Central memory CD8-positive, alpha-beta T cell (primary cell): ENCODE measurements around the gene RPL35.
"Not testable (repeated sequence)": the region's sequence is repeated elsewhere in the genome, so short reads cannot be mapped to it uniquely, and the experiment has no call there.

Experiments
- ATAC-seq: fragments of 150-1000 bp; cut with Tn5 transposase; replicated peaks from 2 replicates; pipeline ENCODE4 v1.10.0; 2022; ENCODE audit warnings: mild to moderate bottlenecking, moderate FRiP score, moderate number of reproducible peaks; ENCODE audit not compliant: poor library complexity, severe bottlenecking; ENCODE audit errors: extremely low read depth
- DNase-seq, 2 donors: peaks; one replicate each; pipeline ENCODE4 v3.0.0; 2021; ENCODE audit warnings: low spot score in 2 of 2
- H3K27ac Mint-ChIP-seq: one replicate; pipeline ENCODE4 v1.8.0; 2022; ENCODE audit warnings: low read depth, mild to moderate bottlenecking, moderate library complexity, mixed read lengths
- H3K27me3 Mint-ChIP-seq: one replicate; pipeline ENCODE4 v1.8.0; 2022; ENCODE audit warnings: mixed read lengths
- H3K36me3 Mint-ChIP-seq: one replicate; pipeline ENCODE4 v1.8.0; 2022; ENCODE audit warnings: mild to moderate bottlenecking, moderate library complexity, mixed read lengths; ENCODE audit not compliant: insufficient read depth
- H3K4me1 Mint-ChIP-seq: one replicate; pipeline ENCODE4 v1.8.0; 2022; ENCODE audit warnings: mixed read lengths
- H3K4me3 Mint-ChIP-seq: one replicate; pipeline ENCODE4 v1.8.0; 2022; ENCODE audit warnings: mild to moderate bottlenecking, moderate library complexity, mixed read lengths
- H3K9me3 Mint-ChIP-seq: one replicate; pipeline ENCODE4 v1.8.0; 2022; ENCODE audit warnings: mixed read lengths

RPL35 gene

GRCh38 chr9:124839612-124840299 is 22.0 kb downstream of the RPL35 start:
- Mint-ChIP-seq H3K4me3 (no peak overlapping the region), H3K27me3 (no peaks in the 10 kb centered on the region)

GRCh38 chr9:124838567-124839275 is 23.0 kb downstream of the RPL35 start:
- not testable (repeated sequence) for H3K36me3 Mint-ChIP-seq, H3K4me1 Mint-ChIP-seq, H3K27ac Mint-ChIP-seq, H3K9me3 Mint-ChIP-seq, DNase-seq, H3K4me3 Mint-ChIP-seq, ATAC-seq, H3K27me3 Mint-ChIP-seq

More at GRCh38 chr9:124839612-124840299, 22.0 kb downstream of the RPL35 start:
- no peaks in the 10 kb centered on the region for H3K9me3 Mint-ChIP-seq
- ATAC-seq (no peak), DNase-seq (no peak)
- no peak overlapping the region for H3K27ac Mint-ChIP-seq
- no peaks in the 10 kb centered on the region for H3K4me1 Mint-ChIP-seq
- no peaks in the 10 kb centered on the region for H3K36me3 Mint-ChIP-seq

- H3K4me1 Mint-ChIP-seq, H3K36me3 Mint-ChIP-seq, H3K27ac Mint-ChIP-seq, H3K27me3 Mint-ChIP-seq, ATAC-seq, DNase-seq, H3K9me3 Mint-ChIP-seq, H3K4me3 Mint-ChIP-seq: not testable (repeated sequence)
Observed at GRCh38 chr9:124838132-124838531, 23.6 kb downstream of the RPL35 start.

- no peak overlapping the region for H3K4me3 Mint-ChIP-seq
- no peaks in the 10 kb centered on the region for H3K36me3 Mint-ChIP-seq
- H3K27ac Mint-ChIP-seq, result no peak overlapping the region
- H3K4me1 Mint-ChIP-seq, result no peaks in the 10 kb centered on the region
- H3K27me3 Mint-ChIP-seq, result no peaks in the 10 kb centered on the region
- ATAC-seq (no peak), DNase-seq (no peak)
- H3K9me3 Mint-ChIP-seq, result no peaks in the 10 kb centered on the region
Observed at GRCh38 chr9:124835026-124835557, 26.7 kb downstream of the RPL35 start.

- Mint-ChIP-seq H3K4me1 (no peaks in the 10 kb centered on the region), H3K4me3 (no peak overlapping the region)
- ATAC-seq, result no peak
Observed at GRCh38 chr9:124834591-124834990, 27.2 kb downstream of the RPL35 start.

GRCh38 chr9:124831642-124832364 is 30.0 kb downstream of the RPL35 start:
- Mint-ChIP-seq H3K4me1 (no peaks in the 10 kb centered on the region), H3K9me3 (no peaks in the 10 kb centered on the region), H3K36me3 (no peaks in the 10 kb centered on the region), H3K4me3 (no peak overlapping the region), H3K27ac (no peak overlapping the region), H3K27me3 (no peaks in the 10 kb centered on the region)
- ATAC-seq (no peak), DNase-seq (no peak)

More at GRCh38 chr9:124834591-124834990, 27.2 kb downstream of the RPL35 start:
- Mint-ChIP-seq H3K27me3 (no peaks in the 10 kb centered on the region), H3K27ac (no peak overlapping the region), H3K9me3 (no peaks in the 10 kb centered on the region), H3K36me3 (no peaks in the 10 kb centered on the region)
- no peak for DNase-seq

- Mint-ChIP-seq H3K4me3 (no peak overlapping the region), H3K4me1 (no peaks in the 10 kb centered on the region), H3K27me3 (no peaks in the 10 kb centered on the region), H3K27ac (no peak overlapping the region), H3K9me3 (no peaks in the 10 kb centered on the region), H3K36me3 (no peaks in the 10 kb centered on the region)
- ATAC-seq (no peak), DNase-seq (no peak)
Observed at GRCh38 chr9:124830593-124830992, 31.2 kb downstream of the RPL35 start.

- no peak overlapping the region for H3K4me3 Mint-ChIP-seq
- H3K27me3 Mint-ChIP-seq, result no peaks in the 10 kb centered on the region
- H3K36me3 Mint-ChIP-seq, result no peaks in the 10 kb centered on the region
- no peak for ATAC-seq
- DNase-seq, result no peak
- no peaks in the 10 kb centered on the region for H3K4me1 Mint-ChIP-seq
- H3K9me3 Mint-ChIP-seq, result no peaks in the 10 kb centered on the region
- H3K27ac Mint-ChIP-seq, result no peak overlapping the region
Observed at GRCh38 chr9:124829334-124829669, 32.5 kb downstream of the RPL35 start.

- no peak for ATAC-seq
- DNase-seq, result no peak
- Mint-ChIP-seq H3K4me3 (no peak overlapping the region), H3K27ac (no peak overlapping the region), H3K27me3 (no peaks in the 10 kb centered on the region), H3K36me3 (peaks cover under 1% of the 10 kb centered on the region), H3K4me1 (no peaks in the 10 kb centered on the region), H3K9me3 (no peaks in the 10 kb centered on the region)
Observed at GRCh38 chr9:124828489-124829333, 33.0 kb downstream of the RPL35 start.

GRCh38 chr9:124820698-124821623 is 40.8 kb downstream of the RPL35 start:
- H3K4me1 Mint-ChIP-seq, result no peaks in the 10 kb centered on the region
- no peak overlapping the region for H3K4me3 Mint-ChIP-seq
- peaks cover 2% of the 10 kb centered on the region for H3K36me3 Mint-ChIP-seq
- DNase-seq (no peak), ATAC-seq (no peak)
- no peak overlapping the region for H3K27ac Mint-ChIP-seq
- H3K9me3 Mint-ChIP-seq, result no peaks in the 10 kb centered on the region
- H3K27me3 Mint-ChIP-seq, result peaks cover 36% of the 10 kb centered on the region

GRCh38 chr9:124818431-124819281 is 43.1 kb downstream of the RPL35 start:
- Mint-ChIP-seq H3K36me3 (peaks cover under 1% of the 10 kb centered on the region), H3K9me3 (no peaks in the 10 kb centered on the region), H3K27me3 (peaks cover 36% of the 10 kb centered on the region), H3K27ac (no peak overlapping the region), H3K4me1 (no peaks in the 10 kb centered on the region), H3K4me3 (no peak overlapping the region)
- DNase-seq, result no peak
- ATAC-seq, result no peak
